ENCODE measurements around the gene PLCG2.

DNA sequence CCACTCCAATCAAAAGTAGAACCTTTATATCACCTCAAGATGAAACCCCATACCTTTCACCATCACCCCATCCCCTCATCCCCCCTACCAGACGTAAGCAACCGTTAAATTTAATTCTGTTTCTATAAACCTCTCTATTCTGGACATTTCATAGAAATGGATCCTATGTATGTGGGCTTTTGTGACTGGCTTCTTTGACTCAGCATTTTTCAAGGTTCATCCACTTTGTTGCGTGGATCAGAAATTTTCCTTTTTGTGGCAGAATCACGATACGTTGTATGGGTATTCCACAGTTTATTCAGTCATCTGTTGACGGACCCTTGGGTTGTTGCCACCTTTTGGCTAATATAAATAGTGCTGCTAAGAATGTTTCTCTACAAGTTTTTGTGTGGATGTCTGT, 8.6 kb downstream of the PLCG2 start:
- TF ChIP-seq POLR2AphosphoS5 (IDR thresholded peaks at IDR 0.05; ENCODE audit: borderline replicate concordance, low read depth, low read length) (no peak), EZH2 (IDR thresholded peaks at IDR 0.05) (no peak)

Data from SK-N-MC (cell line).